LNCAP (cell line): ENCODE measurements around the gene SAFB.

Experiments used
- CTCF ChIP-seq: fragments of 450-650 bp; IDR thresholded peaks from 2 replicates; pipeline ENCODE4 v1.5.1; 2017; ENCODE audit warnings: mild to moderate bottlenecking

SAFB gene

DNA sequence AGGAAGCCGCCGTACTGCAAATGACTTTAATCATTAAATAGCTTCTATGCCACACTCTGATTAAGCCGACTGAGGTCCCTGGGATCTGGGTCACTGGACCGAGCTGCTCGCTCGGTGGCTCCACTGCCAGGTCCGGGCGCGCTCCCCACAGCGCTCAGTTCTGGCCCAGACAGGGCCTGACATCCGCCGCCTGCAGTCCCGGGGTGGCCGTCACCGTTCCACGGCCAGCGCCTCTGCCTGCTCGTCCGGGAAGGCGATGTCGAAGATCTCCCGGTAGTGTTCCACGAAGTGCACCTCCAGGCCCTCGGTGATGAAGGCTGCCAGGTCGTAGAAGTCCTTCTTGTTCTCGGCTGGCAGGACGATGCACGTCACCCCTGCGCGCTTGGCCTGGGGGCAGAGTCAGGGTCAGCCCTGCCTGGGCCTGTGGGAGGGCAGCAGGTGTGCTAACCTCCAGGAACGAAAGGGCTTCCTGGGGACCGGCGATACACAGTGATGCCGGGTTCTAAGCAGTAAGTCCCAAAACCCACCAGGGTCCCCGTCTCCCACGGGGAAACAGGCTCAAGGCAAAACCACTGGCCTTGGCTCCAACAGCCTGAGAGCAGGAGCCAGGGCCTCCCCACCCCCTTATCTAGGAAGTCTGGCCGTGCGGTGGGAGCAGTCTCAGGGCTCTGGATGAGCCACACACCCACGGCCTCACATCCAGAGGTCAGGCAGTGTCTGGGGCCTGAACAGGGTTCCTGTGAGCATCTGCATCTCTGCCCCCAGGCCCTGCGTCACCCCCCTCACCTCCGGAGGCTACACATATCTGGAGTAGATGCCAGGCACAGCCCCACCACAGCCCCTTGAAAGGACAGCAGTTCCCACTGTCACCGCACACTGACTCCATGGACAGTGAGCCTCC lies 69.2 kb downstream of the SAFB start:
- no peak for TF ChIP-seq CTCF

DNA sequence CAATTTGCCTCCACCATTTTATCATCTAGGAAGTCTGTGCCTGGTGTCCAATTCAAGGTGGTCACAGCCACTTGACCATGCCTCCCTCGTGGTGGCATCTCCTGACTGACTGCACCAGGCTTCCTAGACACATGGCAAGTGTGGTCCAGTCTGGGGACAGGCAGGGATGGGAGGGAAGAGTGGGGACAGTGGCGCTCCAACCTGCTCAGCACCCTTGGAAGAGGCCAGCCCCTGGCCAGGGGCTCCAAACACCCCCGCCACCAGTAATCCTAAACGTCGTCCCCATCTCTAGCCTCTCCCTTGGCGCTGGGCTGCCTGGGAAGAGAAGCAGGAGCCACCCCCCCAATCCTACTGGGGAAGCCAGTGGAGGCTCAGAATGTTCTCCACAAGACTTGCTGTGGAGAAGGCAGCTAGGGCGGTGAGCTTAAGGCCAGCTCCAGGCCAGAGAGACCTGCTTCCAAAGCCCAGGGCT lies 69.9 kb downstream of the SAFB start:
- no peak for TF ChIP-seq CTCF

DNA sequence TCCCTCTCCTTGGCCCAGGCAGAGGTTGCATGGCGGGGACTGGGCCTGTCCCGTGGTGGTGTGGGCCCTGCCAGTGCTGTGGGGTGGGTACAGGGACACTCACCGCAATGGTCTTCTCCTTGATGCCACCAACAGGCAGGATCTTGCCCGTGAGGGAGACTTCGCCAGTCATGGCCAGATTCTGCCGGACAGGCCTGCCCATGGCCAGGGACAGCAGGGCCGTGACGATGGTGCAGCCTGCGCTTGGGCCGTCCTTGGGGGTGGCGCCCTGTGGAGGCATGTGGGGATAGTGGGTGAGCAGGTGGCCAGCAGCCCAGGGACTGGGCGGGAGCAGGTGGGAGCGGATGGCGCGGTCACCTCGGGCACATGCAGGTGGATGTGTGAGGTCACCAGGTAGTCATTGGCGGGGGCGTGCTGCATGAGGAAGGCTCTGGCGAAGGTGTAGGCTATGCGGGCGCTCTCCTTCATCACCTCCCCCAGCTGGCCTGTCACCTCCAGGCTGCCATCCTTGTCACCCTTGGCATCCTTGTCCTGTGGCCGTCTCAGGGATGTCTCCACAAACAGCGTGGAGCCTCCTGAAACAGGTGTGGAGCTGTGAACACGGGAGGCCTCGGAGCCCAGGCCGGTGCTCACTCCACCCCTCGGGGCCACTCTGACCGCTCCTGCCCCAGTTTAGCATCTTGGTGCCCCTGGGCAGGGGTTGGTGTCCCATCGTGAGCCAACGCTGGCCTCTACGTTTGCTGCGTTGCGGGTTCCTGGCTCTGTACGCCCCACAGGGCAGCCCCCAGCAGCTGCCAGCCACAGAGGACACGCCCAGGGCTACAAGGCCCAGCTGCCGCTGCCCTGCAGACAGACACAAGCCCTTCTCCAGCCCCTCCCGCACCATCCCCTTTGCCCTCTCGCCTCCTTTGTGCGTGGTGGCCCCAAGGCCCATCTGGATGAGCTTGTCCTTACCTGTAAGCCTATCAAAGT lies 70.6 kb downstream of the SAFB start:
- no peak for TF ChIP-seq CTCF

- TF ChIP-seq CTCF = no peak
Observed at GRCh38 chr19:5694167-5694955, 71.5 kb downstream of the SAFB start.

DNA sequence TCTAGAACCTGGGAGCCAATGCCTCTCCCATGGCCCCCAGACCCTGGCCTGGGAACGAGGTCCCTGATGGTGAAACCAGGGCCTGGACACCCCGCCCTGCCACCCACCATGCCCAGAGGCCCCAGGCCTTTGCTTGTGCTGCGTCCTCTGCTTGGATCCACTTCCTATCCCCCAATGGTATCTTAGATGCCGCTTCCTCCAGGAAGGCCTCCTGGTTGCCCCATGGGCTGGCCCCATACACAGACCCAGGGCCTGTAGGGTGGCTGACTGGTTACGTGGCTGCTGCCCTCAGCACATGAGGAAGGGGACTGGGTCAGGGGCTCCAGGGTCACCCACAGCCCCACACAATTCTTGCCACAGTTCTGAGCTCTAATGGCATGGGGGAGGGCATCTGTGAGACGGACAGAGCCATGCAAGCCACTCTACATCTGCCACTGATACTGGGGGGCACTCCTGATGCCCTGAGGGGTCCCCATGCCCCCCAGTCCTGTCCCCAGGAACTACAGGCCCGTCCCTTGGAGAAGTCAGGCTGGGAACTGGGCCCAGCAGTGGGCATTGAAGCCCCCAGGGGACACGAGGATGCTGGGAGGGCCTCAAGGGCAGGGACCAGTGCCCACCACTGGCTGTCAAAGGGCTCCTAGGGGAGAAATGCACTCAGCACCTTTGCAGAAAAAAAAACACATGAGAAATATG lies 72.2 kb downstream of the SAFB start:
- no peak for TF ChIP-seq CTCF

DNA sequence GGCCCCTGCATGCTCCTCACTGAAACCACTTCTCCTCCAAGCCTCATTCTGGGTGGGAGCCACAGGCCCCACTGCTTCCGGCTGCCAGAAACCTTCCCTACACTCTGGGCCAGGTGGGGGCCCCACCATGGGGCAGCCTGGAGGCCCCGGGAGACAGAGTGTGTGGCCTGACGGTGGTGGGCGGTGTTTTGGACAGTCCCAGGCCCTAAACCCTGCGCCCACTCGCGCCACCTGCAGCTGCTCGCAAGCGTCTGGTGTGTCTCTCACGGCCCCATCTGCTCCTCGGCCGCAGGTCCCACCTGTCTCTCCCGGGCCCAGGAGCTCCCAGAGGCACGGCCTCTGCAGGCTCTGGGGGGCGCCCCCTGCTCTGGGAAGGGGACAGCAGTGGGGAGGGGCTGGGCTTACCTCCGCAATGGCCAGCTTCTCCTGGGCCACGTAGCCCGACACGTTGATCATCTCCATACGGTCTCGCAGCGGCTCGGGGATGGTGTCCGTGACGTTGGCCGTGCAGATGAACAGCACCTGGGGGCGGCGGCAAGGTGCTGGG lies 72.8 kb downstream of the SAFB start:
- TF ChIP-seq CTCF = no peak
